Measurements from ENCODE around the gene ANG.
A peak's percentile ranks its signal among the peaks of the same experiment; 100 is the strongest.
"Not testable (repeated sequence)": the region's sequence is repeated elsewhere in the genome, so short reads cannot be mapped to it uniquely, and the experiment has no call there.

The ANG gene

DNA sequence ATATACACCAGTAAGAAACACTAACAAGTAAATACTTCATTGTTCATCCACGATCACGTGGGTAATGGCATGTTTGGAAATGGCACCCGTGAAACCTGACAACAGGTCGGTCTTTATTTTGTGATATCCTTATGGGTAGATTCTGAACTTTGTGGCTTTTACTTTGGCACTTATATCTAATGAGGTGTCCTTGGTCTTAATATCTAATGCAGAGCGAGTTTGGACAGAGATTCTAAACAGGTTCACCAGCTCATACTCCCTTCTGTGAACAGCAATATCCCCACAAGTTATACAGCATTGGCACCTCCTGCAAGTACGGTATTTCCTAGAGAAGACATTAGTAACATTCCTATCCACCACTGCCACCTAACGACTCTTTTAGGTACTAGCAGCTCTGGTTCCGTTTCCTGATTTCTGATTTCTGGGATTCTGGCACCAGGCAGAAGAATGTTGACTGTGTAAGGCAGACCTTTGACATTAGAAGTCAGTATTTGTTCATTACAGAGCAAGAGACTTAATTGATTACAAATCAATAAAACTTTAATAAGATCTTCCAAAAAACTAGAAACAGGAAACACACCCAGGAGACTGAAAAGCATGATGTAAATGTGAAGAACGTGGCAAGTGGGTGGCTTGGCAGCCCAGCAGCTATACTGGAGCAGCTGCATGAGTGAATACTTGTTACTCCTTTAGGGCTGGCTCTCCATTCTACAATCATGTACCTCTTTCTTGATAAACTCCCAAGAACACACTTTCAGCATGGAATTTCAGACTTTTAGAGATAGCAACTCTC lies 2.5 kb downstream of the ANG start:
- TF ChIP-seq Cebpa-rat (IDR thresholded peaks at IDR 0.05), result no peak
- Histone ChIP-seq H3K9ac (no peak overlapping the region), H3K27me3 (no peaks in the 10 kb centered on the region), H3K27ac (no peak overlapping the region), H3K4me2 (0 out of 22 replicates have a peak overlapping the region, but pooled peaks of 1 of the 11 experiments have one; percentile 8), H3K4me1 (peaks cover 0 to 9% (median 0%) of the 10 kb centered on the region in 10 experiments; a peak in 8 of 20 replicates), H3K9me3 (replicated peaks in 1 of 11) (no peaks in the 10 kb centered on the region), H3K4me3 (no peak overlapping the region), H3K36me3 (no peaks in the 10 kb centered on the region), H4K20me1 (no peaks in the 10 kb centered on the region)

DNA sequence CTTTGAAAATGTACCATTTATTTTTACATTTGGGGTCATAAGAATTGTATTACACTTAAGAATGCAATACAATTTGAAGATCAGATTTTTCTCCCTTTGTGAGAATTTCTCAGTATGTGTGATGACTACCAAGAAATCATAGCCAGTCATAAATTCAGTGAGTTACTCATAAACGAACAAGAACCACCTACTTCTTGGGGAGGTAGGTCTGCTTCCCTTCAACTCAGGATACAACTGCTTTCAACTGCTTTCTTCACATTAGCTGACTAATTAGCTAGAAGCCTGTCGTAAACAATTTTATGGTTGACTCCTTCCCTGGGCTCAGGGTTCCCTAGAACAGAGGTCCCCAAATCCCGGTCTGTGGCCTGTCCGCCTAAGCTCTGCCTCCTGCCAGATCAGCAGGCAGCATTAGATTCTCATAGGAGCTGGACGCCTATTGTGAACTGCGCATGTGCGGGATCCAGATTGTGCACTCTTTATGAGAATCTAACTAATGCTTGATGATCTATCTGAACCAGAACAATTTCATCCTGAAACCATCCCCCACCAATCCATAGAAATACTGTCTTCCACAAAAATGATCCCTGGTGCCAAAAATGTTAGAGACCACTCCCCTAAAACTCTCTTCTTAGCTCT lies 3.7 kb downstream of the ANG start:
- Histone ChIP-seq H3K9me3 (replicated peaks in 1 of 11) (no peaks in the 10 kb centered on the region), H3K27ac (no peak overlapping the region), H3K27me3 (no peaks in the 10 kb centered on the region), H3K4me1 (peaks cover 0 to 18% (median under 1%) of the 10 kb centered on the region in 10 experiments; a peak in 8 of 20 replicates), H3K9ac (no peak overlapping the region; a peak in 1 of 22 replicates), H3K36me3 (no peaks in the 10 kb centered on the region), H3K4me2 (no peak overlapping the region), H3K4me3 (no peak overlapping the region), H4K20me1 (no peaks in the 10 kb centered on the region)
- no peak for TF ChIP-seq Cebpa-rat (IDR thresholded peaks at IDR 0.05)

DNA sequence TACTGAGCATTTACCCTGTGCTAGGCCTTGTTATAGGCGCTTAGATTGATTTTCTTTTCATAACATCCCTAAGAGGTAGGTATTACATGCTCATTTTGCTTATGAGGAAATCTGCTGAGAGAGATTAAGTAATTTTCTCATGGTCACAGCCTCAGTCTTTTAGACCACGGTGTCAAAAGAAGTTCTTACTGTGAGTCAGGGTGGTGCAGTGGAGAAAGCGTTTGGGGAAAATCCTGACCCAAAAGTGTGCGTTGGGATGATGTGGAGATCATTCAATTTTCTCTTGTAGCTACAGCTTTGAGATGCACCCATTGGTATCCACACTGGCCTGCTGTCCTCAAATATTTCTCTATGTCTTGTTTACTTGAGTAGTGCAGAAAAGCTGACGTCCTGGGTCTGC lies 8.2 kb downstream of the ANG start:
- no peak overlapping the region for H3K4me3 ChIP-seq
- TF ChIP-seq Cebpa-rat (IDR thresholded peaks at IDR 0.05), result no peak
- no peaks in the 10 kb centered on the region for H3K36me3 ChIP-seq
- H3K9me3 ChIP-seq (replicated peaks in 1 of 11), result peaks cover 0 to 13% (median 0%) of the 10 kb centered on the region in 11 experiments; a peak in 3 of 22 replicates
- H3K27ac ChIP-seq, result no peak overlapping the region
- no peaks in the 10 kb centered on the region for H4K20me1 ChIP-seq
- peaks cover 0 to 29% (median 2%) of the 10 kb centered on the region in 10 experiments; a peak in 8 of 20 replicates for H3K4me1 ChIP-seq
- H3K9ac ChIP-seq, result no peak overlapping the region
- H3K4me2 ChIP-seq, result peak overlapping the region in 5 of 11 experiments; percentile 12 to 67 (median 56); a peak in 7 of 22 replicates
- no peaks in the 10 kb centered on the region for H3K27me3 ChIP-seq

DNA sequence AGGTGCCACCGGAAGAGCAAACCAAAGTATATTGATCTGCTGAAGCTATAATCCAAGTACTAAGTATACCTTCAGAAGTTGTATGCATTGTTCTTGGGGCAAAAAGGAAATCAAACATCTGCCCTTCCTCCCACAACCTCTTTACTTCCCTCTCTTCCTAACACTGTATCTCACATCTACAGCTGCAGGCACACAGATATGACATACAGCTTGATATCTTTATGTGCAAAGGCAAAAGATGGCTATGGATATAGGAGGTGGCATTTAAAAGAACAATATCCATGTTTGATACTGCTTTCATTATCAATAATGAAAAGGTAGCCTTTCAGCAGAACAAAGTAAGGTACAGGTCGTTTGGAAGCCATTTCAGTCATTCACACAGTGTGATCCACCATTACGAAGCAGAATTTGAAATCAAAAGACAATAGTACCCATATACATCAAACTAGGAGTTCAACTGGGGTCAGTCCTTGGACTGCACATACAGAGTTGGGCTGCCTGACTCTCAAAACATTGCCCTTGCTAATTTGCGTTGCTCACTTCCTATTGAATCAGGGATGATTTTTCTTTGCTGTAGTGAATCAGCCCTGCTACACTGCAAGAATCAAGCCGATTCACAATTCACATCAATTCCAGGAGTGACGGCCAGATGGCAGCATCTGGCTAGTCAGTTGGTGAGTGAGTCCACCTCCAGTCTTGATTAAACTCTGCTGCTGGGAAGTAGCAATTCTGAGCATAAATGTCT lies 8.9 kb downstream of the ANG start:
- H3K9ac ChIP-seq, result no peak overlapping the region
- H3K4me3 ChIP-seq, result no peak overlapping the region
- H4K20me1 ChIP-seq, result no peaks in the 10 kb centered on the region
- peak overlapping the region in 5 of 11 experiments; percentile 12 to 67 (median 56); a peak in 9 of 22 replicates for H3K4me2 ChIP-seq
- TF ChIP-seq Cebpa-rat (IDR thresholded peaks at IDR 0.05), result no peak
- peaks cover 0 to 29% (median 2%) of the 10 kb centered on the region in 10 experiments; a peak in 8 of 20 replicates for H3K4me1 ChIP-seq
- no peaks in the 10 kb centered on the region for H3K27me3 ChIP-seq
- peaks cover 0 to 13% (median 0%) of the 10 kb centered on the region in 11 experiments; a peak in 3 of 22 replicates for H3K9me3 ChIP-seq (replicated peaks in 1 of 11)
- no peak overlapping the region for H3K27ac ChIP-seq
- no peaks in the 10 kb centered on the region for H3K36me3 ChIP-seq

DNA sequence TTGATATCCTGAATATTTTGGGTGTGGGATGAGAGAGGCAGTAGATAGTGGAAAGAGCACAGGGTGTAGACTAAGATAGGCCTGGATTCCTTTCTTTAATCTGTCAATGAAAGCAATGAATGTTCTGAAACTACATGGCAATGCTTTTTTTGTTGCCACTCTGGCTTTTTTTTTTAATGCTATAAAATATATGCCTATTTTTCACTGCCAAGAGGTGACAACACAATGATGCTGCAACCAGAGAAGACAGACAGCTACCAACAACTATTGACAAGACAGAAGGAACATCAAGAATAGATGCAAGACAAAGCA lies 9.4 kb downstream of the ANG start:
- no peak overlapping the region for H3K27ac ChIP-seq

DNA sequence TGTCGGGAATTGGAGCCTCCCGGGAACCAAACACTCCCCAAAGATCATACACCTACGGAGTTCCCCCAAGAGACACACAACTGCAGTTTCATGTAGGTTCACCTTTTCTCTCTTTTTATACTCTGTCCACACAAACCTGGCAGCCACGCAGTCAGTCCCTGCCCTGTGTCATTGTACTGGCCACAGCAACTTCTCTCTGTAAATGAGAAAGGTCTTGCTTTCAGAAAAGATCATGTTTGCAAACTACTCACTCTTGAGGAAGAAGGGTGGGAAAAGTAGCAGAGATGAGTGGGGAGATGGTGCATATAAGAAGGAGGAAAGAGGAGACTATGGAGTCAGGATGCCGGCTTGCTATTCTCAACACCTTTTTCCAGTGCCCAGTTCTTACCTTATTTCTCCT lies 10.4 kb downstream of the ANG start:
- Histone ChIP-seq H3K27me3 (no peaks in the 10 kb centered on the region), H3K4me2 (0 out of 22 replicates have a peak overlapping the region, but pooled peaks of 1 of the 11 experiments have one; percentile 1), H3K4me3 (no peak overlapping the region), H3K4me1 (peaks cover 0 to 29% (median 2%) of the 10 kb centered on the region in 10 experiments; a peak in 8 of 20 replicates), H3K9ac (peak overlapping the region in 1 of 11 experiments; percentile 2; a peak in 1 of 22 replicates), H3K36me3 (no peaks in the 10 kb centered on the region), H4K20me1 (no peaks in the 10 kb centered on the region), H3K27ac (no peak overlapping the region), H3K9me3 (replicated peaks in 1 of 11) (peaks cover 0 to 13% (median 0%) of the 10 kb centered on the region in 11 experiments; a peak in 3 of 22 replicates)
- TF ChIP-seq Cebpa-rat (IDR thresholded peaks at IDR 0.05), result no peak

More for the DNA sequence above, 9.4 kb downstream of the ANG start:
- Histone ChIP-seq H3K36me3 (no peaks in the 10 kb centered on the region), H3K4me1 (peaks cover 0 to 29% (median 2%) of the 10 kb centered on the region in 10 experiments; a peak in 8 of 20 replicates), H3K27me3 (no peaks in the 10 kb centered on the region), H3K9me3 (replicated peaks in 1 of 11) (peaks cover 0 to 13% (median 0%) of the 10 kb centered on the region in 11 experiments; a peak in 3 of 22 replicates), H3K4me3 (no peak overlapping the region), H3K4me2 (peak overlapping the region in 2 of 11 experiments; percentile 25 to 67; a peak in 3 of 22 replicates), H3K9ac (no peak overlapping the region), H4K20me1 (no peaks in the 10 kb centered on the region)
- TF ChIP-seq Cebpa-rat (IDR thresholded peaks at IDR 0.05), result no peak

DNA sequence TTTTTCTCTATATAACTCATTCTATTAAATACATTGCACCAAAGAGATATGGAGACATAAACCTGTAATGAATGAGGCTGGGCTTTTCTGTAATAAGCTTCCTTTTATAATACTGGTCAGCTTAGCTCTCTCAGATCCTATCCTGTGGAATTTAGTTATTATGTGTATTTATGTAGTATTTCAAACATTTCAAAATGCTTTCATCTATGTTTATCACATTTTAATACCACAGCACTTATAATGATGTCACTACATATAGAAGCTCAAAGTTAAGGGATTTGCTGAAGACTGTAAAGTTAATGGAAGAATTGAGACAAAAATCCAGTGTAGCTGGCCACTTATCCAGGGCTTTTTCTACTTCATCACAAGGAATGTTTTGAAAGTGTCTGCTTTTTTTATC lies 11.4 kb downstream of the ANG start:
- no peaks in the 10 kb centered on the region for H3K27me3 ChIP-seq
- H3K9me3 ChIP-seq (replicated peaks in 1 of 11), result peaks cover 0 to 19% (median under 1%) of the 10 kb centered on the region in 11 experiments; a peak in 9 of 22 replicates
- no peak overlapping the region for H3K27ac ChIP-seq
- no peaks in the 10 kb centered on the region for H4K20me1 ChIP-seq
- H3K4me2 ChIP-seq, result no peak overlapping the region
- H3K36me3 ChIP-seq, result no peaks in the 10 kb centered on the region
- no peak overlapping the region for H3K9ac ChIP-seq
- peaks cover 0 to 29% (median 2%) of the 10 kb centered on the region in 10 experiments; a peak in 8 of 20 replicates for H3K4me1 ChIP-seq
- TF ChIP-seq Cebpa-rat (IDR thresholded peaks at IDR 0.05), result no peak
- H3K4me3 ChIP-seq, result no peak overlapping the region

DNA sequence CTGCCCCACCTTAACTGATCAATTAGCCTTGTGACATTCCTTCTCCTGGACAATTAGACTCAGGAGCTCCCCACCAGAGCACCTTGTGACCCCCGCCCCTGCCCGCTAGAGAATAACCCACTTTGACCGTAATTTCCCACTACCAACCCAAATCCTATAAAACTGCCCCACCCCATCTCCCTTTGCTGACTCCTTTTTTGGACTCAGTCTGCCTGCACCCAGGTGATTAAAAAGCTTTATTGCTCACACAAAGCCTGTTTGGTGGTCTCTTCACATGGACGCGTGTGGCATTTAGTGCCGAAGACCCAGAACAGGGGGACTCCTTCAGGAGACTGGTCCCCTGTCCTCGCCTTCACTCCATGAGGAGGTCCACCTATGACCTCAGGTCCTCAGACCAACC lies 12.4 kb downstream of the ANG start:
- H3K9me3 ChIP-seq (replicated peaks in 1 of 11), result peaks cover 5 to 29% (median 10%) of the 10 kb centered on the region in 11 experiments
- not testable (repeated sequence) for H3K27me3 ChIP-seq, H3K27ac ChIP-seq, H3K9ac ChIP-seq, H3K4me3 ChIP-seq, H4K20me1 ChIP-seq, H3K4me2 ChIP-seq, H3K36me3 ChIP-seq
- H3K4me1 ChIP-seq, result peaks cover 0 to 25% (median 2%) of the 10 kb centered on the region in 10 experiments; a peak in 8 of 20 replicates
